A172 (cell line): Measurements from ENCODE around the gene TSSC4. TPM values are rescaled to one million over a fixed set of nuclear protein-coding genes. Genes with fewer than 3 reads are reported as not detected.

Source experiments
- DNase-seq: peaks from one replicate; pipeline ENCODE4 v3.0.0-alpha.2; 2015; ENCODE audit warnings: low spot score
- total RNA-seq: library from RNA; depleted of rRNA; stranded (reverse); fragments of >200 nt; shearing (Covaris generic); gene quantifications from 2 replicates; pipeline ENCODE4 v1.2.3, GENCODE V29; 2014

Gene TSSC4
- total RNA-seq, 1 experiment from 2014 or later, result 69.7 TPM

DNA sequence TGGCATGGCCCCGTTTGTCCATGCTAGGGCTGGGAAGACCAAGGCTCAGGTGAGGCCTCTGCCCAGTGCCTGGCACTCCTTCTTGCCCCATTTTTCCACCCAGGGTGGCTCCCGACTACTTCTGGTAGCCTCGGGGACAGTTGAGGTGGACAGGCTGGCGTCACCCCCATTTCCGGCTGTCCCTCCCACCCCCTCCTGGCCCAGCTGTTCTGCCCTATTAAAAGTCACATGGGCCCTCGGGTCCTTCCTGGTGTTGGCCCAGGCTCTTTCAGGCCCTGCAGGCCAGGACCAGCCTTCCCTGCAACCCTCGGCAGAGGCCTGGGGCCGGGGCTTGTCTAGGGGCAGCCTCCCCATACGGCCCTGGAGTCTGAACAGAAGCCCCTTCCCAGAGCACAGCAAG is 14.0 kb upstream of the TSSC4 start:
- no peak for DNase-seq

DNA sequence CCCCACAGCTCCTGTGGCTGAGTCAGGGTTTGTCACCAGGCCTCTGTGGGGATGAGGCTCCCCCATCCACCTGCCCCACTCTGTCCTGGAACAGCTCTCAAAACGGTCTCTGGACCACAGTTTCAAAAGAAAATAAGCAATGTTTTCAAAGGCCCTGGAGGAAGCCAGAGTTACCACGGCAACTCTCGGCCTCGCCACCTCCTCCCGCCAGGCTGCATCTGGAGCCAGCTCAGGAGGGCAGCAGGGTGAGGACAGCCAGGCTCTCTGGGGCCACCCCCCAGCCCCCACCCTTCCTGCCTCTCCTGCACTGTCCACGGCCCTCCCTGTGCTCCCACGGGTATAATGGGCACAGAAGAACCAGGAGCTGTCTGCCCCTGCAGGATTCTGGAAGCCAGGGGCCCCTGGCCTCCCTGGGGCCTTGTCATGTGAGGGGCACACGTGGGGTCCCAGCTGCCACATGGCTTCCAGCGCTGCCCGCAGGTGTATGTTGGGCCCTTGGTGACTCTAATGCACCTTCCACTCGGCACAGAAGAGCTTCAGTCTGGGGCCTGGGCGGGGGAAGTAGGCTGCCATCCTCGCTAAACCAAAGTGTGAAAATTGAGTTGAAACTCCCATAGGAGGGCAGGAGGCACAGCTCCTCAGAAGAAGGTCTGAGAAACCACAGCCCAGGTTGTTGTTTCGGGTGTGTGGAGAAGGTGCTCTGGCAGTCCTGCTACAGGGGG is 13.1 kb upstream of the TSSC4 start:
- peak; percentile 42 for DNase-seq

DNA sequence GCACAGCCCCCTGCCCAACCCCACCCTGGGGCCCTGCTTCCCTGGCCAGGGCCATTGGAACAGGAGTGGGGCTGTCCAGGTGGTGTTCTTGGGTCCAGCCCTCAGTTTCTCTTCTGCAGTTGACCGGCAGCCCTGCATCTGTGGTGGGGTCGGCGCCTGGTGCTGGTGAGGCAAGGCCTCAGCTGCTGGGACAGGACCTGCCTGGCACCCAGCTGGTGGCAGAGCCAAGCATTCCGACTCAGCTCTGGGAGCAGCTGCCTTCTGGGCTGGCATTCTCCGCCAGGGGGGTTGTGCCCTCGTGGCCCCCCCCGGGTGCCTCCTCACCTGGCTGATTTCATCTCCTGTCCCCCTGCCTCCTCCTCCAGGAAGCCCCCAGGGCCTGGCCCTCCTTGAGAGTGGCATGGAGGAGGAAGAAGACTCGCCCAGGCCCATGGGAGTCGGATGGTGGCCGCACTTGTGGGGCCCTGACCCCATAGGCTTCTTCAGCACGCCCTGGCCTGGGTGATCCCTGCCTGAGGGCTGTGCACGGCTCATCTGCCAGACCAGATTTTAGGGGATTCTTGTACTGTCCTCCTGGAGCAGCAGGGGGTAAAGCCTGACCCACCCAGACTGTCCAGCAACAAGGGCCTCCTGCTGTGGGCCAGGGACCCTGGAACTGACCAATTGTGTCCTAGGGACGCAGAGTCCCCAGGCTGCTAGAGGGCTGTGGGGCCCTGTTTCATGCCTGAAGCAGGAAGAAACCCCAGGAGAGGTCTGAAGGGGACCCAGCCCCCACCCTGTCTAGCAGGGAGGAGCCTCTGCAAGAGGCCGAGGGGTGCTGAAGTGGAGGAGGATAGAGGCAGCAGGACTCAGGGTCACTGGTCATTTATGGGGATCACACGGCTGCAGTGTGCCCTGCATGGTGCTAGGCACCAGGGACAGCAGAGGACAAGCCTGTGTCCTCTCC is 11.8 kb upstream of the TSSC4 start:
- DNase-seq, result no peak

DNA sequence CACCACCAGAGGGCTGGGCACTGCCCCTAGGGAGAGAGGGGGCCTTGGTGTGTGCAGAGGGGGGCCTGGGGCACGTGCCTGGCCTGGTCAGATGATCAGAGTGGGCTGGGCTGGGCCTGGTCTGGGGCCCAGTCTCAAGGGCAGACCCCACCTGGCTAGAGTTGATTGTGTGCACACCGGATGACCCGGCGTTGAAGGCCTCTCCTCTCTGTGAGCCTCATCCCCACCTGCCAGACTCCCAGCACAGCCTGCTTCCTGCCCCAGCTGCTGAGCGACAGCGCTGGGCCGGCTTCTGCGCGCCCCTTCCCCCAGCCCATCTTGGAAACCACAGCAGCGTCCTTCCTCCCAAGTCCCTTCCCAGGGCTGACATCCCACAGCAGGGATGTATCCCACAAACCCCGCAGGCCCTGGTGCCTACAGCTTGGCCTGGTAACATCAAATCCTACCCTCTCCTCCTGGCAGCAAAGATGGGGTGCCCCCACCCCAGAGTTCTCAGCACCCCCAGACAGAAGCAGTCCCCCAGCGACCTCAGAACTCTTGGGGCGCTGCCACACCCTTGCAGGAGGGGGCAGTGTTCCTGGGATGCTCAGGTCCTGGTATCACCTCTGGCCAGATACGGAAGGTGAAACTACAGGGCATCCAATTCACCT is 11.0 kb upstream of the TSSC4 start:
- peak; percentile 62 for DNase-seq

DNA sequence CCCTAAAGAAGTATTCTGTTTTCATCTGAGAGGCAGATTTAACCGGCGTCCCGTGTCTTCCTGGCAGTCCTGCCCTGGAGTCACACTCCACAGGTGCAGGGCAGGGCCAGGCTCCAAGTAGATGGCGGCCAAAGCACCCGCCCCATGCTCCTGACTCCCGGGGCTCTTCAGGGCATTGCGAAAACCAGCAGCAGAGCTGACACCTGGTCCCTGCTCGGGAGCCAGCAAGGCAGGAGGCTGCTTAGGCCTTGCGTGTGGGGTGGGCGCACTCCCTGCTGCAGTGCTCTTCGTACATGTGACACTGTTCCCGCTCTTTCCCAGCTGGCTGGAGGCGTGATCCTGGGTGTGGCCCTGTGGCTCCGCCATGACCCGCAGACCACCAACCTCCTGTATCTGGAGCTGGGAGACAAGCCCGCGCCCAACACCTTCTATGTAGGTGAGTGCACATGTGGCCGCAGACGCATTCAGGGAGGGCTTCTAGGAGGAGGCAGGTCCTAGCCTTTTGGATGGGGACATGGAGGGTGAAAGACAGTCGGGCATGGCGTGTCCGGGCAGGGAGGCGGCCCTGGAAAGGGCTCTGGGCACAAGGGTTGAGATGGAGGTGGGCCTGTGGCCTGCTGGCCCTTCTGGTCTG is 10.3 kb upstream of the TSSC4 start:
- DNase-seq, result no peak

DNA sequence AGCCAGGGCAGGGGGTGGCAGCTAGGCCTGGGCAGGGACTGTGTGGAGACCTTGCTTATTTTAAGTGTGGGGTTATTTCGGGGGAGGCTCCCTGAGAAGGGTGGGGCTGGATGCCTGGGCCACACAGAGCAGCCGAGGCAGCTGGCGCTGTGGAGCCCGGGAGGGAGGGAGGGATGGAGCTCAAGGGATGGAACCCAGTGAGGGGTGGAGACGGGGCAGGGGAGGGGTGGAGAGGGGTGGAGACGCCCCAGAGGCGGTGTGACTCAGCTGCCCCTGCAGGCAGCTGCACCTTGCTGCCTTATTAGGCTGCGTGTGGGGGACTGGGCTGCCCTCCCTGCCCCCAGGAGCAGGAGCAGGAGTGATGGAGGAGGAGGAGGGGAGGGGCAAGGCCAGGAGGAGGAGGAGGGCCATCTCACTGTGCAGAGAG is 9.8 kb upstream of the TSSC4 start:
- DNase-seq, result peak; percentile 97

DNA sequence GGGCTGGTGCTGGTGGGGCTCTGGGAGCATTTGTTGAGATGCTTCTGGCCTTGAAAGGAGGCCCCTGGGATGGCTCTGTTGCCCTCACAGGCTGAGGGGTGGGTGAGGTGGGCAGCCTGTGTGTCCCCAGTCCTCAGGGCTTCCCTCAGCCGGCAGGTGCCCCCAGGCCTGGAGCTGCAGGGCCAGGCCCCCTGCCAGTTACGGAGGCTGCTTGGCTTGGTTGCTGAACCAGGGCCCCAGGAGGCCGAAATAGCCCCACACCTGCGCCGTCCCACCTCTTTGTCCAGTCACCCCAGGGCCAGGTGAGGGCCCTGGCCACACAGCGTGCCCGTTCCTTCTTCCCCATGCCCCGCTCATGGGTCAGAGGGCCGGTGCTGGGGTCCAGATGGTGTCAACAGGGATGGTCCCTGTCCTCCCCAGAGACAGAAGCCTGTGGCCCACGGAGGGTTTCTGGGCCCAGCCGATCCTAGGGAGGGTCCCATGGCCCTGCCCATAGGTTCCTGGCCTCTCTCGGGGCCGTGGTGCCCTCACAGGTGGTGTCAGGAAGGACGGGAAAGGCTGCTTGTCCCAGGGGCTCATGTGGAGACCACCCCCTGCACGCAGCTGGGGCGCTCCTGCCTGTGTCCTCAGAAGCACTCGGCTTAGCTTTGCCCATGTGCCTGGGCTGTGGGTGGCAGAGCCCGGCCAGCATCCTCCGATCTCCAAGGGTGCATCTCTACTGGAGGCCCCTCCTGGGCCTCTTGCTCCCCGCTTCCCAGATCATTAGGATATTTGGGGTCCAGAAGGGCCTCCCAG is 9.2 kb upstream of the TSSC4 start:
- no peak for DNase-seq

DNA sequence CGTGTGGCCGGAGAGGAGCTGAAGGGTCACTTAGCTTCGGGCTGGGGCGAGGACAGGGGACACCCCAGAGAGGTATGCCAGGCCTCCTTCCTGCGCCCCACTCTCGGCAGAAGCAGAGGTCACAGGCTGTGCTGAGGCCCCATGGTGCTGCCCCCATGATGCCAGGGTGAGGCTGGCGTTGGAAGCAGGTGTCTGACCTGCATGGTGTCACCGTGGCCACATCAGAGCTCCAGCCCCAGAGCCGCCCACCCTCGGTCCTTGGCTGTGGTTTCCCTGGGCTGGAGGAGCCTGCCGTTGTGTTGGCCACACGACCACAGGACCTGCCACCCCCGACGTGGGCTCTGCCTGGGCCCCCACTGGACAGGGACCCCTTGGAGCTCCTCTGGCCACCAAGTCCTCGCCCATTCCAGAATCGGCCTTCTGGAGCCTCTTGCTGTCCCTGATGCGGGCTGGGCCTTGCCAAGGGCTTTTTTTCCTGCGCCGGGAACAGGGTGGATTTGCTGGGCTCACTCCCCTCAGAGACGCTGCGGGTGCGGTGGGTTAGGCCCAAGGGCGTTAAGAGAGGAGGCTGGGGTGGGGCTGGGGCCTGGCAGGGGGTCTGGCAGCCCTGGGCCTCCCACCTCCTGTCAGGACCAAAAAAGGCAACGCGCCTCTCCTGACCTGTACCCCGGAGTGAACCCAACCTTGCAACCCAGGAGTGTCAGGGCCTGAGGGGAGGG is 8.2 kb upstream of the TSSC4 start:
- no peak for DNase-seq

DNA sequence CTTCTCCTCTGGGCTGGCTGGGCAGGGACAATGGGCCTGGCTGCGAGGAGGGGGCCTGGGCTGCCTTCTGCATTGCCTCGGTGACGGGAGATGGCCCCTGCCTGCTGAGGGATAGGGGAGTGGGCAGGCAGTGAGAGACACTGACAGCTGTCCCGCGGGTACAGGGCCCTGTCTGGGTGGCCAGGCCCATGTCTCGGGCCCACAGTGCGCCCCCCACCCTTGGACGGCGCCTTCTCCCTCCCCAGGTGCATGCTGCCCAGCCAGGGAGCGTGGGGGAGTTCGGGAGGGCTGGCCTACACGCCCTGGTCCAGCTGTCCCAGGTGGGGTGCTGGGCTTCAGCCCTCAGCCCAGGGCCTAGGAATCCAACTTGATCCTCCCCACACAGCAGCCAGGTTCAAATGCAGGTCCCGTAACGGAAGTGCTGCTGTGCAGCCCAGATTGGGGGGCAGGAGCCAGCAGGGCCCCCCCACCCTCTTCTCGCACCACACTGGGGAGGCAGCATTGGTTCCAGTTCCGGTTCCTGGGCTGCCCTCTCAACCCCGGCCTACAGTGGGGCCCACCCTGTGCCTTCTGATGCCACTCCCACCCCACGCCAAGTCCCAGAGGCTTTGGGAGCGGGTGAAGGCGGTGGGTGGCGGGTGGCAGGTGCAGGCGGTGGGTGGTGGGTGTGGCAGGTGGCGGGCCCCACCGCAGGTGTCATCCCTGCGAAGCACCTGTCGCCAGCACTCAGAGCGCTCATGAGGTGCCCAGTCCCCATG is 7.3 kb upstream of the TSSC4 start:
- DNase-seq, result no peak

DNA sequence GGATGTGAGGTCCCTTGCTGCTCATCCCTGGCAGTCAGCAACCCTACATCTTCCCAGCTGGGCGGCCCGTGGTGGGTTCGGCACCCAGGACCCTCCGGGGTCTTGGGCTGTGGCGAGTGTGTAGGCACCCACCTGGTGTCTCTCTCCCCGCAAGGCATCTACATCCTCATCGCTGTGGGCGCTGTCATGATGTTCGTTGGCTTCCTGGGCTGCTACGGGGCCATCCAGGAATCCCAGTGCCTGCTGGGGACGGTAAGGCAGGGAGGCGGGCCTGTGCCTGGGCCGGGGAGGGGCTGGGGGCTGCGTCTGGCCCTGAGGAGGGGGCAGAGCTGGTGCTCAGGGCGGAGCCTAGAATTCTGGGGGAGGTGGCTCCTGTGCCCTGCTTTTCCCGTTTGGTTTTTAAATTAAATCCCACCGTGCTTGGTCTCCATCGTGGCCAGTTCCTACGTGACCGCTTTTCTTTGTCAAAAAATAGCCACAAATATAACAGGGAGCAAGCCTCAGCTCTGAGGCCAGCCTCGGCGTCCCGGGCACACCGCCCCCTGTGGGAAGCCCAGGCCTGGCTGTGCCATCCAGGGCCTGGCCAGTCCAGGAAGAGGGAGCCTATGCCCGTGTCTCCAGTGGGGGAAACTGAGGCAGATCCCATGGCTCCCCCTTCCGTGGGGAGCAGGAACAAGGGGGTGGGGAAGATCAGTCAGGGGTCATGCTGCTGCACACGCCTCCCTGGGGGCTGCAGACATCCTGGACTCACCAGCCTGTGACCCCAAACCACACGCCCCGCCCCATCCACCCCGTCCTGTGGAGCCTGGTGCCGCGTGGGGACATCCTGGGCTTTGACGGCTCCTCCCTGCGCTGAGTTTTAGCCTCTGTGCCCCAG is 6.4 kb upstream of the TSSC4 start:
- DNase-seq, result no peak

DNA sequence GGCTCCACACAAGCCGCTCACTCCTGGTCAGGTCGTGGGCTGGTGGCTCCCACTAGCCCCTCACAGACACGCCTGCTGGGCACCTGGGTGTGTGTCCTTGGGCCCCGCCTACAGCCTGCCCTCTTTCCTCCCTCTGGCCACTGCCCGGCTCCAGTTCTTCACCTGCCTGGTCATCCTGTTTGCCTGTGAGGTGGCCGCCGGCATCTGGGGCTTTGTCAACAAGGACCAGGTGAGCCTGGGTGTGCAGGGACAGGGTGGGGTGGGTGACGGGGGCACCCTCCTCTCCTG is 5.8 kb upstream of the TSSC4 start:
- no peak for DNase-seq

DNA sequence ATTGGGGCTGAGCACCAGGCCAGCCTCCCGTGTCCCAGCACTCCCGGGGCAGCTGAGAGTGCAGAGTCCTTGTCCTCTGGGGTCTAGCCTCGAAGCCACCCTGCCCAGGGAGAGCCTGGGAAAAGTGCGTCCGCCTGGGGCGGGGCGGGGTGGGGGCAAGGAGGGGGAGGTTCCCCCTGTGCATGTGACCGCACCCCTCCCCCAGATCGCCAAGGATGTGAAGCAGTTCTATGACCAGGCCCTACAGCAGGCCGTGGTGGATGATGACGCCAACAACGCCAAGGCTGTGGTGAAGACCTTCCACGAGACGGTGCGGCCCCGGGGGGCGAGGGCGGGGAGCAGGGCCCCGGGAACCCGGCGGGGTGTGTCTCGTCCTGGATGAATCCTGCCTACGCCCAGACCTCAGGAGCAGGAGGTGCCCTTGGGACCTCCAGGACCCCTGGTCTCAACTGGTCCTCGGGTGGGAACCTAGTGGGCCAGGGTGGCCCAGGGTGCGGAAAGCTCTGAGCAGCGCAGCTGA is 5.3 kb upstream of the TSSC4 start:
- no peak for DNase-seq

DNA sequence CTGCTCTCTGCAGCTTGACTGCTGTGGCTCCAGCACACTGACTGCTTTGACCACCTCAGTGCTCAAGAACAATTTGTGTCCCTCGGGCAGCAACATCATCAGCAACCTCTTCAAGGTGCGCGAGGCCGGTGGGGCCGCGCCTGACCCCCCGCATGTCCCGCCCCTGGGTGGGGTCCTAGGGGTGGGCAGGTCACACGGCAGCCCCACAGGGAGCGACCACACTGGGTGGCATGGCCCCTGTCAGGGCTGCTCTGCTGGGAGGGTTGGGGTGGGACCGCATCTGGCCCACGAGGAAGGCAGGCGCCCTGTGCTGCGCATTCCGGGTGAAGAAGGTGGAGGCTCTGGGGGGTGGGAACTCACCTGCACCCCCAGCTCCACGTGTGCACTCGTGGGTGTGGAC is 4.7 kb upstream of the TSSC4 start:
- no peak for DNase-seq

DNA sequence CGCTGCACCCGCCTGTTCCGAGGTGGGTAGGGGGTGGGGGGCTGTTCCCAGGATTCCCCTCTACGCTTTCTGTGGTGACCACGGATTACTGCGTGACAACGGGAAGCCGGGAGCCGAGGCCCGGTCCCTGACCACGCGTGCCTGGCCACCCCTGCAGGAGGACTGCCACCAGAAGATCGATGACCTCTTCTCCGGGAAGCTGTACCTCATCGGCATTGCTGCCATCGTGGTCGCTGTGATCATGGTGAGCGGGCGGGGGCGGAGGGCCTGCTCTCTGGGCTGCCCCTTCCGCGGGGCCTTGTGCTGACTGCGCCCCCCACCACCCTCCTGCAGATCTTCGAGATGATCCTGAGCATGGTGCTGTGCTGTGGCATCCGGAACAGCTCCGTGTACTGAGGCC is 4.1 kb upstream of the TSSC4 start:
- no peak for DNase-seq

DNA sequence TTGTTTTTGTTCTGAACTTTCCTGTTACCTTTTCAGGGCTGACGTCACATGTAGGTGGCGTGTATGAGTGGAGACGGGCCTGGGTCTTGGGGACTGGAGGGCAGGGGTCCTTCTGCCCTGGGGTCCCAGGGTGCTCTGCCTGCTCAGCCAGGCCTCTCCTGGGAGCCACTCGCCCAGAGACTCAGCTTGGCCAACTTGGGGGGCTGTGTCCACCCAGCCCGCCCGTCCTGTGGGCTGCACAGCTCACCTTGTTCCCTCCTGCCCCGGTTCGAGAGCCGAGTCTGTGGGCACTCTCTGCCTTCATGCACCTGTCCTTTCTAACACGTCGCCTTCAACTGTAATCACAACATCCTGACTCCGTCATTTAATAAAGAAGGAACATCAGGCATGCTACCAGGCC is 3.5 kb upstream of the TSSC4 start:
- DNase-seq, result no peak

DNA sequence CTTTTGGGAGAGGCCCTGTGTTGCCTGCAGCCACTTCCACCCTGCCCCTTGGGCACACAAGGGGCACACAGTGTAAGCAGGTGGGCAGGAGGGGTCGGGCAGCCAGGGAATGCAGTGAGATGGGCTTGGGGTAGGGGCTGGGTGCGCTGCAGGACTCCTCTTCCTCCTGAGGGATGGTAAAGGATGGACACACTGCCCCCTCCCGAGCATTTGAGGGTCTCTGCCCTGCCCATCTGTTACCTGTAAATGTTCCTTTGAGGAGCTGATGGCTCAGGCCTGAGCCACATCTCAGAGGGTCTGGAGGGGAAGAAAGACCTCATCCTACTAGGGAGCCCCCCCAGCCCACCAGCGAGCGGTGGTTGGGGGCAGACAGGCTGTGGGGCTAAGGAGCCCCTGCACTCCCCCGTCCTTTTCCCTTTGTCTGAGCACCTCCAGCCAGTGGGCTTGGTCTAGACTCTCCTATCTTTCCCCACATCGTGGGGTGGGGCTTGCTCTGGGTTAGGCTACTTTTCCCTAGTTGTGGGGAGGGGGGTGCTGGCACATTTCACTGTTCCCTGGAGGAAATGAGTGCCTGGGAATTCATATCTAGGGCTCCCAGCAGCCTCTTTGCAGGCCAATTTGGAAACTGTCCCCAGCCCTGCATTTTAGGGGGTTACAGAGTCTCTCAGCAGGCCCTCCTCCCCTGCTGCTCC is 1.7 kb upstream of the TSSC4 start:
- no peak for DNase-seq

DNA sequence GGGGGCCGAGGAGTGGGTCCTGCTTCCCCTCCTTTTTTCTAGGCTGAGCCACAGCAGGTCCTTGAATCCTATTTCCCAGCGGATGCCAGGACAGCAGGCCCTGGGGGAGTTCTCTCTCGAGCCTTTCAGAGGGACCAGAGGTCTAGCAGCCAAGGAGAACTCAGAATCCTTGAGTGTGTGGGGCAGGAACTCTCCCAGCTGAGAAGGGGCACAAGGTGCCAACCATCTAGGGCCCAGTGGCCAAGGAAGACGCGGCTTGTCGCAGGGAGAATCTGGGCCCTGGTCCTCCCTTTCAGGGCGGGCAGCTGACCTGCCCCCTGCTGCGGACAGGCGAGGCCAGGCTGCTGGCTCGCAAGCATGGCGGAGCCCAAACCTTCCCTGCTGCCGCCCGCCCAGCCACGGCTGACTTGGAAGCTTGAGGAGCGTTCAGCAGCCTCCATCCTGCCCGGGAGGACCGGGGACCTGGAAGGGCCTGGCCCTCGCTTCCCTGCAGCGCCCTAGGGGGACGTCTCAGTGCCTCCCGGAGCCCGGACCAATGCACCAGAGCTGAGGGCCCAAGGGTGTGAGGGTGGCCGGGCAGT is 972 bp upstream of the TSSC4 start:
- no peak for DNase-seq
